ENCODE results near the gene KIF3C. TPM values are rescaled to one million over a fixed set of nuclear protein-coding genes. Genes with fewer than 3 reads are reported as not detected.
"Not testable (repeated sequence)": the region's sequence is repeated elsewhere in the genome, so short reads cannot be mapped to it uniquely, and the experiment has no call there.

KIF3C gene
- 10 to 100 TPM in 2 of 10 donors, 1 to 10 TPM in 8; 6.8 to 14.8 (median 8.1) TPM for polyA plus RNA-seq (ENCODE audit: insufficient read length in 10 of 10)
- long read RNA-seq, donor 1, partial matches to known transcripts, result 0 of 1 reads
- long read RNA-seq, donor 1, other reads (novel, unspliced or antisense), result 0 of 1 reads
- long read RNA-seq, donor 2, result 0 reads
- long read RNA-seq, donor 3, result 0 reads
- long read RNA-seq, donor 4, full-length matches to known transcripts, result 1 of 1 reads
- long read RNA-seq, donor 4, partial matches to known transcripts, result 0 of 1 reads
- long read RNA-seq, donor 4, other reads (novel, unspliced or antisense), result 0 of 1 reads
- long read RNA-seq, donor 5, full-length matches to known transcripts, result 1 of 1 reads
- long read RNA-seq, donor 5, partial matches to known transcripts, result 0 of 1 reads
- long read RNA-seq, donor 5, other reads (novel, unspliced or antisense), result 0 of 1 reads
- long read RNA-seq, donor 6, full-length matches to known transcripts, result 1 of 1 reads
- long read RNA-seq, donor 6, partial matches to known transcripts, result 0 of 1 reads
- long read RNA-seq, donor 6, other reads (novel, unspliced or antisense), result 0 of 1 reads
- long read RNA-seq, donor 7, full-length matches to known transcripts, result 1 of 1 reads
- long read RNA-seq, donor 7, partial matches to known transcripts, result 0 of 1 reads
- long read RNA-seq, donor 7, other reads (novel, unspliced or antisense), result 0 of 1 reads
- long read RNA-seq, donor 8, full-length matches to known transcripts, result 1 of 1 reads
- long read RNA-seq, donor 8, partial matches to known transcripts, result 0 of 1 reads
- long read RNA-seq, donor 8, other reads (novel, unspliced or antisense), result 0 of 1 reads
- long read RNA-seq, donor 9, result 0 reads

GRCh38 chr2:25982273-25982967 lies at the start of gene KIF3C:
Gene KIF3C (minus strand): TSS chr2:25982497. CDS start chr2:25981917, 580 bp downstream.
- peak; percentile 49 to 88 (median 68) for DNase-seq

- DNase-seq, result not testable (repeated sequence)
Observed at GRCh38 chr2:26028083-26028482, 45.8 kb upstream of the KIF3C start.

- no peak for DNase-seq
Observed at GRCh38 chr2:26025509-26025908, 43.2 kb upstream of the KIF3C start.

GRCh38 chr2:26024260-26024659 lies 42.0 kb upstream of the KIF3C start:
- no peak for DNase-seq

- no peak for DNase-seq
Observed at GRCh38 chr2:26020231-26020640, 37.9 kb upstream of the KIF3C start.

GRCh38 chr2:26018184-26019055 lies 36.1 kb upstream of the KIF3C start:
- peak in 2 of 3 donors; percentile 53 to 67 for DNase-seq

GRCh38 chr2:26017464-26018183 lies 35.3 kb upstream of the KIF3C start:
- no peak for DNase-seq

- DNase-seq, result not testable (repeated sequence)
Observed at GRCh38 chr2:26016706-26017045, 34.4 kb upstream of the KIF3C start.

GRCh38 chr2:26016012-26016705 lies 33.9 kb upstream of the KIF3C start:
- DNase-seq, result no peak

GRCh38 chr2:26013668-26014067 lies 31.4 kb upstream of the KIF3C start:
- no peak for DNase-seq

GRCh38 chr2:26011990-26012856 lies 29.9 kb upstream of the KIF3C start:
- DNase-seq, result no peak

GRCh38 chr2:26011609-26011989 lies 29.3 kb upstream of the KIF3C start:
- DNase-seq, result no peak

- DNase-seq, result no peak
Observed at GRCh38 chr2:26010943-26011342, 28.6 kb upstream of the KIF3C start.

- DNase-seq, result no peak
Observed at GRCh38 chr2:26009567-26009963, 27.3 kb upstream of the KIF3C start.

- peak in 1 of 3 donors; percentile 53 for DNase-seq
Observed at GRCh38 chr2:26008851-26009566, 26.7 kb upstream of the KIF3C start.

GRCh38 chr2:26008095-26008494 lies 25.8 kb upstream of the KIF3C start:
- no peak for DNase-seq

GRCh38 chr2:26002632-26003310 lies 20.5 kb upstream of the KIF3C start:
- peak in 1 of 3 donors; percentile 59 for DNase-seq
